ENCODE measurements around the gene ARMC3. TPM values are rescaled to one million over a fixed set of nuclear protein-coding genes. Genes with fewer than 3 reads are reported as not detected.
"Not testable (repeated sequence)": the region's sequence is repeated elsewhere in the genome, so short reads cannot be mapped to it uniquely, and the experiment has no call there.

The ARMC3 gene
- total RNA-seq, 4 donors from 2014 or later, result 0.34 to 51.2 (median 16.3) TPM; not detected in 1

- Histone ChIP-seq H3K27ac (no peak overlapping the region), H3K4me3 (no peak overlapping the region), H3K9me3 (peaks cover 0 to 5% of the 10 kb centered on the region in 2 donors), H3K36me3 (no peaks in the 10 kb centered on the region), H3K27me3 (no peaks in the 10 kb centered on the region), H3K4me1 (no peaks in the 10 kb centered on the region)
- DNase-seq, result no peak
- intact Hi-C loops (cut with DNase I; ENCODE audit: low total_unique reads), result no loop called here
- TF ChIP-seq CTCF (IDR thresholded peaks at IDR 0.05) (no peak), POLR2A (IDR thresholded peaks at IDR 0.05) (no peak)
These were observed 32.6 kb upstream of the ARMC3 start for GRCh38 chr10:22895252-22895651.

GRCh38 chr10:22897371-22897770 is 30.5 kb upstream of the ARMC3 start:
- Histone ChIP-seq H3K9me3 (peaks cover 0 to under 1% of the 10 kb centered on the region in 2 donors), H3K27me3 (no peaks in the 10 kb centered on the region), H3K36me3 (no peaks in the 10 kb centered on the region), H3K4me1 (no peaks in the 10 kb centered on the region), H3K4me3 (no peak overlapping the region), H3K27ac (no peak overlapping the region)
- TF ChIP-seq CTCF (IDR thresholded peaks at IDR 0.05) (no peak), POLR2A (IDR thresholded peaks at IDR 0.05) (no peak)
- no peak for DNase-seq
- intact Hi-C loops (cut with DNase I; ENCODE audit: low total_unique reads), result no loop called here

- DNase-seq, result no peak
- Histone ChIP-seq H3K4me1 (no peaks in the 10 kb centered on the region), H3K27ac (no peak overlapping the region), H3K9me3 (no peaks in the 10 kb centered on the region), H3K4me3 (no peak overlapping the region), H3K36me3 (no peaks in the 10 kb centered on the region), H3K27me3 (no peaks in the 10 kb centered on the region)
- intact Hi-C loops (cut with DNase I; ENCODE audit: low total_unique reads), result no loop called here
- no peak for TF ChIP-seq POLR2A (IDR thresholded peaks at IDR 0.05)
- no peak for TF ChIP-seq CTCF (IDR thresholded peaks at IDR 0.05)
These were observed 28.5 kb upstream of the ARMC3 start for GRCh38 chr10:22899307-22899706.

- Histone ChIP-seq H3K27ac (no peak overlapping the region), H3K4me3 (no peak overlapping the region), H3K9me3 (no peaks in the 10 kb centered on the region), H3K36me3 (no peaks in the 10 kb centered on the region), H3K4me1 (no peaks in the 10 kb centered on the region), H3K27me3 (no peaks in the 10 kb centered on the region)
- intact Hi-C loops (cut with DNase I; ENCODE audit: low total_unique reads), result no loop called here
- TF ChIP-seq CTCF (IDR thresholded peaks at IDR 0.05), result no peak
- TF ChIP-seq POLR2A (IDR thresholded peaks at IDR 0.05), result no peak
- DNase-seq, result no peak
These were observed 28.1 kb upstream of the ARMC3 start for GRCh38 chr10:22899775-22900174.

GRCh38 chr10:22900841-22901601 is 26.8 kb upstream of the ARMC3 start:
- Histone ChIP-seq H3K9me3 (no peaks in the 10 kb centered on the region), H3K4me1 (no peaks in the 10 kb centered on the region), H3K4me3 (no peak overlapping the region), H3K36me3 (no peaks in the 10 kb centered on the region), H3K27ac (no peak overlapping the region), H3K27me3 (no peaks in the 10 kb centered on the region)
- TF ChIP-seq CTCF (IDR thresholded peaks at IDR 0.05) (no peak), POLR2A (IDR thresholded peaks at IDR 0.05) (no peak)
- no peak for DNase-seq
- intact Hi-C loops (cut with DNase I; ENCODE audit: low total_unique reads), result no loop called here

- H3K4me3 ChIP-seq; DNase-seq; H3K27me3 ChIP-seq; H3K27ac ChIP-seq; H3K36me3 ChIP-seq; H3K9me3 ChIP-seq; H3K4me1 ChIP-seq; intact Hi-C loops (cut with DNase I; ENCODE audit: low total_unique reads): not testable (repeated sequence)
These were observed 25.7 kb upstream of the ARMC3 start for GRCh38 chr10:22902147-22902546.

Data from uterus (tissue), 4 donors.